Neural progenitor cell (in vitro differentiated cells): ENCODE data around the gene CTDSPL2.

Experiments used
- EZH2 ChIP-seq: fragments of 200-600 bp; sonication (generic); IDR thresholded peaks from 2 replicates; pipeline ENCODE4 v1.6.1; 2017; ENCODE audit warnings: antibody characterized with exemption, mild to moderate bottlenecking, moderate library complexity
- EZH2phosphoT487 ChIP-seq: fragments of 200-600 bp; sonication (generic); IDR thresholded peaks from 2 replicates; pipeline ENCODE4 v1.6.1; 2017; ENCODE audit warnings: antibody characterized with exemption
- TF ChIP-seq, protein P1 (sequence below): fragments of 200-600 bp; sonication (generic); IDR thresholded peaks from 2 replicates; pipeline ENCODE4 v1.5.1; 2017; ENCODE audit warnings: antibody characterized with exemption, mild to moderate bottlenecking

DNA sequence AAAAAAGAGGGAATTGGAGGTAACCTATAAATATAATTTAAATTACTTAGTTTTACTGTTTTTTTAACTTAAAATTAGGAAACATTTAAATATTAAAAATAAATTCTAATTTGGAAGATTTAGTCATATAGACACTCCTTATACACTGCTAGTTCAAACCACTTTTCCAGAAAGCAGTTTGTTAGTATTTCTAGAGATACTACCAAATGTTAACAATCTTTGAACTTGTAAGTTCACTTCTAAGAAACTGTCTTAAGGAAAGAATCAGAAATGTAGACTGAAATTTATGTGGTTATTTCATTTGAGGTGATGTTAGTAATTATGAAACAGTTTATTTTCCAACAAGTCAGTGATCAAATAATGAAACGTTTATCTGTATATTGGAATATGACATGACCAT, 22.7 kb downstream of the CTDSPL2 start:
- TF ChIP-seq EZH2 (no peak), EZH2phosphoT487 (no peak)
- TF ChIP-seq, protein P1, sequence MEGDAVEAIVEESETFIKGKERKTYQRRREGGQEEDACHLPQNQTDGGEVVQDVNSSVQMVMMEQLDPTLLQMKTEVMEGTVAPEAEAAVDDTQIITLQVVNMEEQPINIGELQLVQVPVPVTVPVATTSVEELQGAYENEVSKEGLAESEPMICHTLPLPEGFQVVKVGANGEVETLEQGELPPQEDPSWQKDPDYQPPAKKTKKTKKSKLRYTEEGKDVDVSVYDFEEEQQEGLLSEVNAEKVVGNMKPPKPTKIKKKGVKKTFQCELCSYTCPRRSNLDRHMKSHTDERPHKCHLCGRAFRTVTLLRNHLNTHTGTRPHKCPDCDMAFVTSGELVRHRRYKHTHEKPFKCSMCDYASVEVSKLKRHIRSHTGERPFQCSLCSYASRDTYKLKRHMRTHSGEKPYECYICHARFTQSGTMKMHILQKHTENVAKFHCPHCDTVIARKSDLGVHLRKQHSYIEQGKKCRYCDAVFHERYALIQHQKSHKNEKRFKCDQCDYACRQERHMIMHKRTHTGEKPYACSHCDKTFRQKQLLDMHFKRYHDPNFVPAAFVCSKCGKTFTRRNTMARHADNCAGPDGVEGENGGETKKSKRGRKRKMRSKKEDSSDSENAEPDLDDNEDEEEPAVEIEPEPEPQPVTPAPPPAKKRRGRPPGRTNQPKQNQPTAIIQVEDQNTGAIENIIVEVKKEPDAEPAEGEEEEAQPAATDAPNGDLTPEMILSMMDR: no peak
